Testis (tissue), 3 donors: ENCODE data around the gene CEP104. TPM values are rescaled to one million over a fixed set of nuclear protein-coding genes. Genes with fewer than 3 reads are reported as not detected.

Experiments used
- DNase-seq: peaks from one replicate; pipeline ENCODE4 v3.0.0-alpha.2; 2019
- H3K27ac ChIP-seq, 2 donors: fragments of 200-600 bp; sonication (generic); one replicate each; pipeline ENCODE4 v1.5.1; 2019
- H3K27me3 ChIP-seq: fragments of 200-600 bp; sonication (generic); one replicate; pipeline ENCODE4 v1.5.1; 2019
- H3K36me3 ChIP-seq: fragments of 200-600 bp; sonication (generic); one replicate; pipeline ENCODE4 v1.5.1; 2017; ENCODE audit warnings: low read depth; ENCODE audit errors: missing control alignments
- H3K4me1 ChIP-seq: fragments of 200-600 bp; sonication (generic); one replicate; pipeline ENCODE4 v1.5.1; 2019
- H3K4me3 ChIP-seq, 2 donors: fragments of 200-600 bp; sonication (generic); one replicate each; pipeline ENCODE4 v1.5.1; 2017 to 2019
- H3K9me3 ChIP-seq: fragments of 200-600 bp; sonication (generic); one replicate; pipeline ENCODE4 v1.5.1; 2017
- CTCF ChIP-seq, 3 experiments: fragments of 450-650 bp in 2 of 3; fragments of 200-600 bp in 1 of 3; sonication (generic) in 1 of 3; IDR thresholded peaks; one replicate each; pipeline ENCODE4 v1.5.1; 2016 to 2019; ENCODE audit warnings: antibody characterized with exemption in 3 of 3, mild to moderate bottlenecking in 2 of 3, moderate library complexity in 1 of 3
- POLR2A ChIP-seq: fragments of 450-650 bp; IDR thresholded peaks from one replicate; pipeline ENCODE4 v1.6.1; 2017; ENCODE audit warnings: antibody characterized with exemption, mild to moderate bottlenecking, moderate library complexity
- WGBS, 2 donors: methylation state at CpG; one replicate each; pipeline ENCODE4 v1.1.5; 2018; 5-methylcytosine and 5-hydroxymethylcytosine counted together
- intact Hi-C: fragments of 100-400 bp; cut with DNase I; formaldehyde crosslinking; loops from one replicate; pipeline ENCODE4 v1.15.1; 2023; ENCODE audit warnings: low total_unique reads
- polyA plus RNA-seq: library from polyadenylated mRNA; stranded (reverse); fragments of 350-450 nt; fragmentation: Illumina TruSeq; extraction: RNeasy Lipid Tissue Mini Kit (QIAGEN cat#74804); gene quantifications from one replicate; pipeline ENCODE4 v1.2.3, GENCODE V29; 2014; ENCODE audit warnings: low read depth, low replicate concordance; ENCODE audit not compliant: insufficient read depth
- total RNA-seq, 2 donors: library from RNA; depleted of rRNA; stranded (reverse); fragments of >200 nt; gene quantifications; one replicate each; pipeline ENCODE4 v1.2.3, GENCODE V29; 2016

The CEP104 gene
- total and polyA plus RNA-seq, 3 donors from 2014 or later, result 41.5 to 80.4 (median 55.1) TPM

- Histone ChIP-seq H3K27me3 (no peaks in the 10 kb centered on the region), H3K36me3 (no peaks in the 10 kb centered on the region), H3K4me3 (no peak overlapping the region), H3K4me1 (peaks cover 19% of the 10 kb centered on the region), H3K9me3 (no peaks in the 10 kb centered on the region), H3K27ac (no peak overlapping the region)
- DNase-seq, result no peak
- intact Hi-C loops, result no loop called here
- 93 to 96% methylated on average over 20 of the region's 20 CpGs for WGBS, 2 donors
- TF ChIP-seq POLR2A (no peak), CTCF (IDR thresholded peaks at IDR 0.05) (no peak)
These were observed 77.0 kb downstream of the CEP104 start for GRCh38 chr1:3779912-3780416.

GRCh38 chr1:3779265-3779911 is 77.6 kb downstream of the CEP104 start:
- Histone ChIP-seq H3K27me3 (no peaks in the 10 kb centered on the region), H3K4me3 (no peak overlapping the region), H3K36me3 (no peaks in the 10 kb centered on the region), H3K27ac (no peak overlapping the region), H3K4me1 (peaks cover 25% of the 10 kb centered on the region), H3K9me3 (no peaks in the 10 kb centered on the region)
- WGBS, 2 donors, result 90 to 92% methylated on average over 16 to 23 of the region's 23 CpGs
- no peak for DNase-seq
- TF ChIP-seq CTCF (IDR thresholded peaks at IDR 0.05) (no peak), POLR2A (no peak)
- intact Hi-C loops, result no loop called here

GRCh38 chr1:3778590-3779264 is 78.3 kb downstream of the CEP104 start:
- Histone ChIP-seq H3K27me3 (no peaks in the 10 kb centered on the region), H3K4me3 (no peak overlapping the region), H3K27ac (no peak overlapping the region), H3K4me1 (peaks cover 25% of the 10 kb centered on the region), H3K36me3 (no peaks in the 10 kb centered on the region), H3K9me3 (no peaks in the 10 kb centered on the region)
- 78 to 79% methylated on average over 10 to 14 of the region's 14 CpGs for WGBS, 2 donors
- intact Hi-C loops, result no loop called here
- DNase-seq, result no peak
- TF ChIP-seq POLR2A (no peak), CTCF (IDR thresholded peaks at IDR 0.05) (no peak)

GRCh38 chr1:3777647-3778589 is 79.1 kb downstream of the CEP104 start:
- Histone ChIP-seq H3K4me3 (no peak overlapping the region), H3K27ac (no peak overlapping the region), H3K27me3 (no peaks in the 10 kb centered on the region), H3K36me3 (no peaks in the 10 kb centered on the region), H3K4me1 (peaks cover 25% of the 10 kb centered on the region), H3K9me3 (no peaks in the 10 kb centered on the region)
- WGBS, 2 donors, result 87 to 89% methylated on average over 10 to 18 of the region's 20 CpGs
- TF ChIP-seq CTCF (IDR thresholded peaks at IDR 0.05) (no peak), POLR2A (no peak)
- intact Hi-C loops, result no loop called here
- no peak for DNase-seq
